ENCODE data around the gene SYNJ1. TPM values are rescaled to one million over a fixed set of nuclear protein-coding genes. Genes with fewer than 3 reads are reported as not detected.

Gene SYNJ1
- total RNA-seq, 1 donor from 2014 or later: 15.5 TPM

GRCh38 chr21:32587651-32588050 lies 140.2 kb downstream of the SYNJ1 start:
- DNase-seq (ENCODE audit: extremely low spot score, unreplicated experiment): no peak
- Mint-ChIP-seq H3K27ac (ENCODE audit: unreplicated experiment) (no peak overlapping the region), H3K36me3 (ENCODE audit: unreplicated experiment) (no peaks in the 10 kb centered on the region), H3K4me1 (ENCODE audit: unreplicated experiment) (no peaks in the 10 kb centered on the region), H3K27me3 (ENCODE audit: unreplicated experiment) (peaks cover 7% of the 10 kb centered on the region), H3K4me3 (ENCODE audit: unreplicated experiment) (no peak overlapping the region), H3K9me3 (ENCODE audit: unreplicated experiment) (no peaks in the 10 kb centered on the region)
- no peak for TF ChIP-seq CTCF (IDR thresholded peaks at IDR 0.05)

GRCh38 chr21:32587120-32587519 lies 140.7 kb downstream of the SYNJ1 start:
- TF ChIP-seq CTCF (IDR thresholded peaks at IDR 0.05): no peak
- Mint-ChIP-seq H3K27me3 (ENCODE audit: unreplicated experiment) (peaks cover 7% of the 10 kb centered on the region), H3K36me3 (ENCODE audit: unreplicated experiment) (no peaks in the 10 kb centered on the region), H3K4me3 (ENCODE audit: unreplicated experiment) (no peak overlapping the region), H3K27ac (ENCODE audit: unreplicated experiment) (no peak overlapping the region), H3K4me1 (ENCODE audit: unreplicated experiment) (no peaks in the 10 kb centered on the region), H3K9me3 (ENCODE audit: unreplicated experiment) (no peaks in the 10 kb centered on the region)
- DNase-seq (ENCODE audit: extremely low spot score, unreplicated experiment): no peak

- Mint-ChIP-seq H3K36me3 (ENCODE audit: unreplicated experiment) (no peaks in the 10 kb centered on the region), H3K27me3 (ENCODE audit: unreplicated experiment) (peaks cover 7% of the 10 kb centered on the region), H3K9me3 (ENCODE audit: unreplicated experiment) (no peaks in the 10 kb centered on the region), H3K4me1 (ENCODE audit: unreplicated experiment) (no peaks in the 10 kb centered on the region), H3K27ac (ENCODE audit: unreplicated experiment) (no peak overlapping the region), H3K4me3 (ENCODE audit: unreplicated experiment) (no peak overlapping the region)
- DNase-seq (ENCODE audit: extremely low spot score, unreplicated experiment): no peak
- TF ChIP-seq CTCF (IDR thresholded peaks at IDR 0.05): no peak
These were observed 141.8 kb downstream of the SYNJ1 start for GRCh38 chr21:32585970-32586369.

GRCh38 chr21:32585042-32585710 lies 142.6 kb downstream of the SYNJ1 start, which contains the start of gene TCP10L:
Gene TCP10L, minus strand, starts transcription at chr21:32585523. Its CDS starts 1,219 bp downstream, at chr21:32584304.
- no peak for DNase-seq (ENCODE audit: extremely low spot score, unreplicated experiment)
- Mint-ChIP-seq H3K4me1 (ENCODE audit: unreplicated experiment) (no peaks in the 10 kb centered on the region), H3K27me3 (ENCODE audit: unreplicated experiment) (peaks cover 11% of the 10 kb centered on the region), H3K9me3 (ENCODE audit: unreplicated experiment) (no peaks in the 10 kb centered on the region), H3K36me3 (ENCODE audit: unreplicated experiment) (no peaks in the 10 kb centered on the region), H3K4me3 (ENCODE audit: unreplicated experiment) (no peak within 1 kb of the TSS), H3K27ac (ENCODE audit: unreplicated experiment) (no peak within 1 kb of the TSS)
- TF ChIP-seq CTCF (IDR thresholded peaks at IDR 0.05): no peak

- Mint-ChIP-seq H3K27ac (ENCODE audit: unreplicated experiment) (no peak overlapping the region), H3K4me3 (ENCODE audit: unreplicated experiment) (no peak overlapping the region), H3K36me3 (ENCODE audit: unreplicated experiment) (no peaks in the 10 kb centered on the region), H3K9me3 (ENCODE audit: unreplicated experiment) (no peaks in the 10 kb centered on the region), H3K4me1 (ENCODE audit: unreplicated experiment) (no peaks in the 10 kb centered on the region), H3K27me3 (ENCODE audit: unreplicated experiment) (peaks cover 12% of the 10 kb centered on the region)
- DNase-seq (ENCODE audit: extremely low spot score, unreplicated experiment): no peak
- no peak for TF ChIP-seq CTCF (IDR thresholded peaks at IDR 0.05)
These were observed 143.3 kb downstream of the SYNJ1 start for GRCh38 chr21:32584472-32584871.
